GM21576 (cell line): Measurements from ENCODE around the gene PCP4L1.
"Not testable (repeated sequence)": the region's sequence is repeated elsewhere in the genome, so short reads cannot be mapped to it uniquely, and the experiment has no call there.

Experiments
- ATAC-seq: cut with Tn5 transposase; IDR thresholded peaks from one replicate; pipeline ENCODE4 v1.9.1; 2021; ENCODE audit warnings: mild to moderate bottlenecking, moderate library complexity; ENCODE audit not compliant: unreplicated experiment

PCP4L1 gene

DNA sequence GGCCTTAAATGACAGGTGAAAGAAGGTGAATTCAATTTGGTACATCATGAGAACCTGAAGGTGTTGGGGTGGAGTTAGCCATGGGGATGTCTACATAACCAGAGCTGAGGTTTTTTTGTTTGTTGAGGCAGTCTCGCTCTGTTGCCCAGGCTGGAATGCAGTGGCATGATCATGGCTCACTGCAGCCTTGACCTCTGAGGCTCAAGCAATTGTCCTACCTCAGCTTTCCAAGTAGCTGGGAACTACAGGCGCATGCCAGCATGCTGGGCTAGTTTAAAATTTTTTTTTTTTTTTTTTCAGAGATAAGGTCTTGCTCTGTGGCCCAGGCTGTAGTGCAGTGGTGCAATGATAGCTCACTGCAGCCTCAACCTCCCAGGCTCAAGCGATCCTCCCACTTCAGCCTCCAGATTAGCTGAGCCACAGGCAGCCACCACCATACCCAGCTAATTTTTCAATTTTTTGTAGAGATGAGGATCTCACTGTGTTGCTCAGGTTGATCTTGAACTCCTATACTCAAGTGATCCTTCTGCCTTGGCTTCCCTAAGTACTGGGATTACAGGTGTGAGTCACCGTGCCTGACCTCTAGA, 53.1 kb downstream of the PCP4L1 start:
- no peak for ATAC-seq

DNA sequence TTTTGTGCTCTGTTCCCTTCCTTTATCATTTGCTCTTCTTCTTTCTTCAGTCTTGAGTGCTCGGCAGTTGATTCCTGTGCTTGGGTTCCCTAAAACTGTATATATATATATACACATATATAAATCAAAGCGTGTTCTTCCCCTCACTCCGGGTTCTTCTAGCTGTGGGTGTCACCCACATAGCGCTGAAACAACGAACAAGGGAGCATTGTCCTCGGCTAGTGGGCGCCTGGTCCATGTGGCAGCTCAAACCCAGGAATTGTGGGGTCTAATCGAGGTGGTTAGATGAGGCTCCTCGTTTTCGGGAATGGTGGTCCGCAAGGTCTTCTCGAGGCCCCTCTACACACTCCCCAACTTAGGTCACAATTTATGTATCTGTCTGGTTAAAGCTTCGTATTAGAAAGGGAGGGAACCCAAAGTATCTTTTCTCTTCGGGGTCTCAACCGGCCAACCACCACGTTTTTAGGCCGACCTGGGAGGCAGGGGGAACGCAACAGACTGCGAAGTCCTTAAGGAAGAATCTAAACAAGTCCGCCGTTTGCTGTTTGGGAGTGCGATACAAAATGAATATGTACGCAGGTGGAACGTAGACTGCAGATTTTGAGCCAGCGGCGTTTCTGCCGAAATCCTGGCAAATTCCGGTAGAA, 55.1 kb downstream of the PCP4L1 start:
- no peak for ATAC-seq

DNA sequence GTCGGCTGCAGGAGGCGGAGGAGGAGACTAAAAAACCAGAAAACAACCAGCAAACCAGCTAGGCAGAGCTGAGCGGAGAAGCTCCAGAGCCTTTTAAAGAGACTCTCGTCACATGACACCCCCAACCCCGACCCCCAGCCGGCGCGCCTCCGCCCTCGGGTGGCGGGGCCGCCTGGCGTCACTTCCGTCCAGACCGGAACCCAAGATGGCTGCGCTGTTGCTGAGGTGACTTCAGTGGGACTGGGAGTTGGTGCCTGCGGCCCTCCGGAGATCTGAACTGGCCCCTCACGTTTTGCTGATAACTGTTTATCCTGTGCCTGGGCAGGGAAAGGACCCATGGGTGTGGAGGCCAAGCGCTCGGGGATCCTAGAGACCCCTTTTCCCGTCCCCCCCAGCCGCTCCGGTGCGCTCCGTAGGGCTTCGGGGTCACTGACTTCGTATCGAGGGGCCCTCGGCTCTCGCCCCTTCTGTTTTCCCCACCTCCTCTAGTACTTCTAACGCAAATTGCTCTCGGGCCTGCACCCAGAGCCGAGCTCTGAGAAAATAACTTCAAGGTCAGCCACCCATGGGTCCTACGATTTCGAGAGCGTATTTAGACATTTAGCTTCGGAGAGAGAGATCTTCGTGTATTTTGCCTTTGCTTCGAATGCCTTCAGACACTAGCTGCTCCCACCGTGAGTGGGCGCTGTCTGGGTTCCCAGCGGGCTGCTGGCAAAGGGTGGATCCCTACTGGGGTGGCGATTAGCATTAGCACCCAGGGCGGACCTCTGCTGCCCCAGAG, 55.8 kb downstream of the PCP4L1 start, which contains the start of gene SDHC:
SDHC (plus strand) TSS at position 181 of the 781 bp plus-strand sequence; CDS start at position 206, 25 bp downstream.
- ATAC-seq, result peak; percentile 96

DNA sequence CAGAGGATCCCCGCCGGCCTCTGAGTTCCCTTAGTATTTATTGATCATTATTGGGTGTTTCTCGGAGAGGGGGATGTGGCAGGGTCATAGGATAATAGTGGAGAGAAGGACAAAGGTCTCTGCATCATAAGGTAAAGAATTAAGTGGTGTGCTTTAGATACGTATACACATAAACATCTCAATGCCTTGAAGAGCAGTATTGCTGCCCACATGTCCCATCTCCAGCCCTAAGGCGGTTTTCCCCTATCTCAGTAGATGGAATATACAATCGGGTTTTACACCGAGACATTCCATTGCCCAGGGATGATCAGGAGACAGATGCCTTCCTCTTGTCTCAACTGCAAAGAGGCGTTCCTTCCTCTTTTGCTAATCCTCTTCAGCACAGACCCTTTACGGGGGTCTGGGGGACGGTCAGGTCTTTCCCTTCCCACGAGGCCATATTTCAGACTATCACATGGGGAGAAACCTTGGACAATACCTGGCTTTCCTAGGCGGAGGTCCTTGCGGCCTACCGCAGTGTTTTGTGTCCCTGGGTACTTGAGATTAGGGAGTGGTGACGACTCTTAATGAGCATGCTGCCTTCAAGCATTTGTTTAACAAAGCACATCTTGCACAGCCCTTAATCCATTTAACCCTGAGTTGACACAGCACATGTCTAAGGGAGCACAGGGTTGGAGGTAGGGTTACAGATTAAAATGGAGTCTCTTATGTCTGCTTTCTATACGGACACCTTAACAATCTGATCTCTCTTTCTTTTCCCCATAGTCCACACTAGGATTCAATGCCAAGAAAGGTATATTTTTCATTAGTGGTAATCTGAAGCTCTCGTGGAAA, 57.5 kb downstream of the PCP4L1 start:
- not testable (repeated sequence) for ATAC-seq

DNA sequence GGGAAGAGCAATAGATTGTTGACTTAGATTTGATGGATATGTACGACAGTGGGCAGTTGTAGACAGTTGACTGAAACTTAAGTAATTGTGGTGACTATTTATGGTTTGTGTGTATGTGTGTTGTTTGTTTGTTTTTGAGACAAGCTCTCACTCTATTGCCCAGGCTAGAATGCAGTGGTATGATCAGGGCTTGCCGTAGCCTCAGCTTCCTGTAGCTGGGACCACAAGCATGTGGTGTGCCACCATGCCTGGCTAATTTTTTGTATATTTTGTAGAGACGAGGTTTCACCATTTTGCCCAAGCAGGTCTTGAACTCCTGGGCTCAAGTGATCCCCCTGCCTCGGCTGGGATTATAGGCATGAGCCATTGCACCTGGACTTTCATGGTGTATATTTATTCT, 65.5 kb downstream of the PCP4L1 start:
- no peak for ATAC-seq

DNA sequence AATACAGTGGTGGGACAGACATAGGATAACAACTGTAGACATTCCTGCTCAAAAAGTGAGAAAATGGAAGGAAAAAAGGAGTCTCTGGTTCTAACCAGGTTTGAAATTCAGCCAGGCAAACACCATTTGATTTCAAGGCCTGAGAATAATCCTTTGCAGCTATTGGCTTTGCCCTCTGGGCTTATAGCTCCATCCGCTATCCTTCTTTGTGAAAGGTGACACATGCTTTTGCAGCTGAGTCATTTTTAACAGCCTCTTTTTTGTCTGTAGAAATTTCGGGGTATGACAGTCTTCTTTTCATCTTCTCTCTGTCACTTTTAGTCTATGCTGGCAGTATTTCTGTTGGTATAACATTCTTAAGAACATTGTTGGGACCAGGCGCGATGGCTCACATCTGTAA, 71.8 kb downstream of the PCP4L1 start:
- ATAC-seq, result no peak

DNA sequence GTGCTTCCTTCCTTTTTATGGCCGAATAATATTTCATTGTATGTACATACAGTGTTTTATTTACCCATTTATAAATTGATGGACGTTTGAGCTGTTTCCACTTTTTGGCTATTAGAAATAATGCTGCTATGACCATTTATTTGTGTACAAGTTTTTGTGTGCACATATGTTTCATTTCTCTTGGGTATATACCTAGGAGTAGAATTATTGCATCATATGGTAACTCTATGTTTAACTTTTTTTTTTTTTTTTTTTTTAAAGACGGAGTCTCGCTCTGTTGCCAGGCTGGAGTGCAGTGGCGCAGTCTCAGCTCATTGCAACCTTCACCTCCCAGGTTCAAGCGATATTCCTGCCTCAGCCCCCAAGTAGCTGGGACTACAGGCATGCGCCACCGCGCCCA, 74.6 kb downstream of the PCP4L1 start:
- no peak for ATAC-seq
